ENCODE measurements around the gene PAPOLA.
A peak's percentile ranks its signal among the peaks of the same experiment; 100 is the strongest.

Gene PAPOLA

DNA sequence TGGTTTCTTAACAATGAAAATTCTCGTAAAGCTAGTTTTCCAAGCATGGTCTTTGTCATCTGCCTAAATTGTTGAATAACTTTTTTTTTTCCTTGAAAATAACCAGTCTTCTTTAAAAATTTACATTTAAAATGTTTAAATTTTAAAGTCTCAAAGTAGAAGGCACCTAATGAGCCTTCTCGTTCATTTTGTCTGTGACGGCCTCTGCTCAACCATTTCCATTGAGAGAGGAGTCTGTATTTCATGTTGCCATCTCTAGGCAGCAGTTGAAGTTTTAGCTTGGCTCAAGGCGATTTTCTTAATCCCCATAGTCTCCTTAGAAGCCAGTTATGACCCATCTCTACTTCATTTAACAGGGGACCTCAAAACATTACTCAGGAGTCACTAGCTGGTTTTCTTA, 69.1 kb downstream of the PAPOLA start:
- Histone ChIP-seq H3K4me1 (ENCODE audit: insufficient read depth, low read length) (peaks cover 15% of the 10 kb centered on the region), H3K27ac (ENCODE audit: low read length) (no peak overlapping the region)

DNA sequence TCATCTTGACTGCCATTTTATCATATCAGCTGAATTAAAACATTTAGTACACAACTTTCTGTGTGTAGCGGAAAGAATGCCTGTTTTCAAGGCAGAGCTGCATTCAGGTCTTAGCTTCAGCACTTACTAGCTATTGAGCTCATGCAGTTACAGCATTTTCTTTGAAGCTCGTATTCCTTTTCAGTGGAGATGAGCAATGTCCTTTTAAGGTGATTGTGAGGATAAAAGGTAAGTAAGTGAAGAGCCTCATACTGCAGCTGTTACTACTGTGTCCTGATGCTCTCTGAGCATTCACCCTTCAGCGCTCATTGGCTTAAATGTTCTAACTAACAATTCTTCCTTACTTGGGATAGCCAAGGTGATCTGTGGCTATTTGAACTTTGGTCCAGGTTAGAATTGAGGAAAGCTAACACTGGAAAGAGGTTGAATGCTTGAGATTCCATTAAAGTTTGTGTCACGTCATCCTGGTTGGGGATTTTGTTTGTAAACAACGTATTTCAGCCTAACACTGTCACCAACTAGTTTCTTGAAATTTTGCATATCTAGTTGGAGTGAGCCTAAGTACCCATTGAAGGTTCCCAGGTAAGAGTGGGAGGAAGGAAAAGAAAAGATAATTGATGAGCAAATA, 71.4 kb downstream of the PAPOLA start:
- Histone ChIP-seq H3K4me3 (ENCODE audit: low read length) (no peak overlapping the region), H3K9ac (ENCODE audit: low read depth, low read length) (peak overlapping the region; percentile 17; the same call in 1 of the 2 replicates)

More for the DNA sequence above, 69.1 kb downstream of the PAPOLA start:
- Histone ChIP-seq H3K9ac (ENCODE audit: low read depth, low read length) (no peak overlapping the region), H3K36me3 (ENCODE audit: insufficient read depth, low read depth, low read length) (peaks cover 23% of the 10 kb centered on the region), H3K27me3 (ENCODE audit: insufficient read depth, low read length) (no peaks in the 10 kb centered on the region), H3K4me3 (ENCODE audit: low read length) (no peak overlapping the region), H3K9me3 (ENCODE audit: insufficient read depth, low read depth, low read length) (no peaks in the 10 kb centered on the region)

GRCh38 chr14:96574171-96574632, 72.0 kb downstream of the PAPOLA start:
- Histone ChIP-seq H3K27ac (ENCODE audit: low read length) (peak overlapping the region; percentile 7), H3K9ac (ENCODE audit: low read depth, low read length) (peak overlapping the region; percentile 17; the same call in 1 of the 2 replicates), H3K27me3 (ENCODE audit: insufficient read depth, low read length) (no peaks in the 10 kb centered on the region), H3K9me3 (ENCODE audit: insufficient read depth, low read depth, low read length) (no peaks in the 10 kb centered on the region), H3K36me3 (ENCODE audit: insufficient read depth, low read depth, low read length) (no peaks in the 10 kb centered on the region; the same call in 1 of the 2 replicates), H3K4me3 (ENCODE audit: low read length) (no peak overlapping the region), H3K4me1 (ENCODE audit: insufficient read depth, low read length) (peaks cover 15% of the 10 kb centered on the region)

More for the DNA sequence above, 71.4 kb downstream of the PAPOLA start:
- peaks cover 4% of the 10 kb centered on the region; the same call in 1 of the 2 replicates for H3K36me3 ChIP-seq (ENCODE audit: insufficient read depth, low read depth, low read length)
- no peaks in the 10 kb centered on the region for H3K27me3 ChIP-seq (ENCODE audit: insufficient read depth, low read length)
- H3K9me3 ChIP-seq (ENCODE audit: insufficient read depth, low read depth, low read length): no peaks in the 10 kb centered on the region
- H3K4me1 ChIP-seq (ENCODE audit: insufficient read depth, low read length): peaks cover 15% of the 10 kb centered on the region
- peak overlapping the region; percentile 27 for H3K27ac ChIP-seq (ENCODE audit: low read length)

DNA sequence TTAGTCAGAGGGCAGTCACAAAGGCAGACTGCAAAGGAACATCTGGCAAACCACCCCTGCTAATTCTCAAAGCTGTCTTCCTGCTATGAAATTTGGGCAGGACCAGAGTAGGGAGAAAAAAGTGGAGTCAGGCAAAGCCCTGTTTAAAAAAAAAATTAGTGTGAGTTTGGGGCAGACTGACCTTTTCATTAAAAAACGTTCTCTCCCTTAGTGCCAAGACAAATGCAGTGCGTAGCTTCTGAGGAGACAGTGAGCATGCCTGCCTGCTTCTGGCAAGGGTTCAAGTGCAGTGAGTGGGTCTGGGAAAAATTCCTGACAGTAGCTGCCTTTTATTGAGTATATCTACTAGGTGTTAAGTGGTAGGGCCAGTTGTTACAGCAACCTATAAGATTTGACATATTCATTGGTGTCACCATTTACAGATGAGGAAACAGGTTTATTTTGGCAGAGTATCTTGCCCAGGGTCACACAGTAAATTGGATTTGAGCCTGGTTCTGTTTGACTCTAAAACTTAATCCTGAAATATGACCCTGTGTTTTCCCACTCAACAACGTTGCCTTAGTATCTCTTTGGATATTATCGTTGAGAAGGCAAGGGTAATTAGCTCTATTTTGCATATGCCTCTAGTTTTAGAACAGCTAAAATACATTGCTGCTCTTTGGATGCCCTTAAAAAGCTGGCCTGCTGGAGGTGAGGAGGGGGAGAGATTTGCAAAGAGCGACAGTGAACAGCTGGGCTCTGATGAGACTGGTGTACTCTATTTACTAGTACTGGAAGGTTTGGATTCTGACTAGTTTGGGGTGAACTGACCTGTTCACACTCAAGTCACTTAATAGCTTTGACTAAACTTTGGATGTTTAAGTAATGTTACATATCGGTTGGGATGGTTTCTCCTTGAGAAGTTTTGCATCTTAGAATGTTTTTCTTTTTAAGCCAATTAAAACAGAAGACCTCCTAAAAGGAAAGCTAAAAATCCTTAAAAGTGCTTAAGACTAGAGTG, 72.8 kb downstream of the PAPOLA start:
- Histone ChIP-seq H3K9me3 (ENCODE audit: insufficient read depth, low read depth, low read length) (no peaks in the 10 kb centered on the region), H3K4me1 (ENCODE audit: insufficient read depth, low read length) (peaks cover 15% of the 10 kb centered on the region), H3K27ac (ENCODE audit: low read length) (peak overlapping the region; percentile 7), H3K27me3 (ENCODE audit: insufficient read depth, low read length) (no peaks in the 10 kb centered on the region), H3K36me3 (ENCODE audit: insufficient read depth, low read depth, low read length) (no peaks in the 10 kb centered on the region), H3K4me3 (ENCODE audit: low read length) (no peak overlapping the region), H3K9ac (ENCODE audit: low read depth, low read length) (peak overlapping the region; percentile 17; the same call in 1 of the 2 replicates)

- H3K4me1 ChIP-seq (ENCODE audit: insufficient read depth, low read length): peaks cover 15% of the 10 kb centered on the region; the same call in 1 of the 2 replicates
- H3K27ac ChIP-seq (ENCODE audit: low read length): no peak overlapping the region
- H3K27me3 ChIP-seq (ENCODE audit: insufficient read depth, low read length): no peaks in the 10 kb centered on the region
- no peak overlapping the region for H3K4me3 ChIP-seq (ENCODE audit: low read length)
- H3K9ac ChIP-seq (ENCODE audit: low read depth, low read length): no peak overlapping the region
- no peaks in the 10 kb centered on the region for H3K36me3 ChIP-seq (ENCODE audit: insufficient read depth, low read depth, low read length)
- no peaks in the 10 kb centered on the region for H3K9me3 ChIP-seq (ENCODE audit: insufficient read depth, low read depth, low read length)
Measured at GRCh38 chr14:96576359-96576758, 74.2 kb downstream of the PAPOLA start.

DNA sequence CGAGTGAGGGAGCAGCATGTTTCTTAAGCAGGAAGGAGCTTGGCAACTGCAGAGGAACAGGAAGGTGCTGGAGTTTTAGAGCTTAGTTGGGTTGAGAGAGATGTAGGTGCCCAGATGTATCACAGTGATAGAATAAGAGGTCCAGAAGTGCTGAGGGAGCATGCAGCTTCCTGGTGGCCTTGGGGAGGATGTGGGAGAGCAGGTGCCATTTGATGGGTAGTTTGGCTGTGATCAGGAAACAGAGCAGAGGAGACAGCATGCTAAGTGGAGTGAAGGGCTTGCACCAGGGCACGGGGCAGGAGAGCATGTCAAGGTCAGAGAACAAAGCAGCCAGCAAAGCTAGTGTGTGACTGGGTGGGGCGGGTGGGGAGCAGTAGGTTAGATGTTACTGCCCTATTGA, 74.8 kb downstream of the PAPOLA start:
- Histone ChIP-seq H3K27me3 (ENCODE audit: insufficient read depth, low read length) (no peaks in the 10 kb centered on the region), H3K4me3 (ENCODE audit: low read length) (no peak overlapping the region), H3K27ac (ENCODE audit: low read length) (no peak overlapping the region), H3K4me1 (ENCODE audit: insufficient read depth, low read length) (peaks cover 15% of the 10 kb centered on the region; the same call in 1 of the 2 replicates), H3K36me3 (ENCODE audit: insufficient read depth, low read depth, low read length) (no peaks in the 10 kb centered on the region), H3K9ac (ENCODE audit: low read depth, low read length) (no peak overlapping the region), H3K9me3 (ENCODE audit: insufficient read depth, low read depth, low read length) (no peaks in the 10 kb centered on the region)

GRCh38 chr14:96578619-96579018, 76.4 kb downstream of the PAPOLA start:
- H3K9me3 ChIP-seq (ENCODE audit: insufficient read depth, low read depth, low read length): no peaks in the 10 kb centered on the region
- H3K36me3 ChIP-seq (ENCODE audit: insufficient read depth, low read depth, low read length): no peaks in the 10 kb centered on the region

DNA sequence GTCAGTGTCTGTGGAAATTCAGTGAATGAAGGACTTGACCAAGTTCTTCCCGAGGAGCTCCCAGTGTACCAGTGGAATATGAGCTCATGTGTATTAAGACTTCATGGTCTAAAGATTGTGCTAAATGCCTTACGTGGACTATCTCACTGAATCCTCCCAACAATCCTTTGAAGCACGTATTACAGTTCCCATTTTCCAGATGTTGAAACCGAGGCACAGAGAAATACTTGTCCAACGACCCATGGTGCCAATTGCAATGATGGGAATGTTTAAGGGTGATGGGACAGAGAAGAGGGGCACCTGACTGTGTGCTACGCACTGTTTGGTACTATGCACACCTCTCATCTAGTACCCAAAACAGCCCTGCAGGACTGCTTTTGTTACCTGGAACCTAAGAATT, 77.2 kb downstream of the PAPOLA start:
- Histone ChIP-seq H3K36me3 (ENCODE audit: insufficient read depth, low read depth, low read length) (no peaks in the 10 kb centered on the region), H3K4me1 (ENCODE audit: insufficient read depth, low read length) (no peaks in the 10 kb centered on the region), H3K27ac (ENCODE audit: low read length) (no peak overlapping the region), H3K27me3 (ENCODE audit: insufficient read depth, low read length) (no peaks in the 10 kb centered on the region), H3K4me3 (ENCODE audit: low read length) (no peak overlapping the region), H3K9ac (ENCODE audit: low read depth, low read length) (no peak overlapping the region), H3K9me3 (ENCODE audit: insufficient read depth, low read depth, low read length) (no peaks in the 10 kb centered on the region)

More at GRCh38 chr14:96578619-96579018, 76.4 kb downstream of the PAPOLA start:
- no peak overlapping the region for H3K4me3 ChIP-seq (ENCODE audit: low read length)
- no peaks in the 10 kb centered on the region for H3K27me3 ChIP-seq (ENCODE audit: insufficient read depth, low read length)
- H3K27ac ChIP-seq (ENCODE audit: low read length): no peak overlapping the region
- H3K4me1 ChIP-seq (ENCODE audit: insufficient read depth, low read length): peaks cover 5% of the 10 kb centered on the region; the same call in 1 of the 2 replicates
- no peak overlapping the region for H3K9ac ChIP-seq (ENCODE audit: low read depth, low read length)

DNA sequence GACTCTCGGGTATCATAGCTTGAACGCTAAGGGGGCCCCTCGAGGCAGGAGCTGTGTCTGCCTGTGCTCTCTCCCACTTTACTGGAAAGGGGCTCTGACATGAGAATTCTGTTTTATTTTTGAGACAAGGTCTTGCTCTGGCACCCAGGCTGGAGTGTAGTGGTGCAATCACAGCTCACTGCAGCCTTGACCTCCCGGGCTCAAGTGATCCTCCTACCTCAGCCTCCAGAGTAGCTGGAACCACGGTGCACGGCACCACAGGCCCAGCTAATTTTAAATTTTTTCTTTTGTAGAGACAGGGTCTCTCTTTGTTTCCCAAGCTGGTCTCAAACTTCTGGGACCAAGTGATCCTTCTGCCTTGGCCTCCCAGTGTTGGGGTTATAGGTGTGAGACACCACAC, 77.7 kb downstream of the PAPOLA start:
- Histone ChIP-seq H3K4me3 (ENCODE audit: low read length) (no peak overlapping the region), H3K9me3 (ENCODE audit: insufficient read depth, low read depth, low read length) (no peaks in the 10 kb centered on the region), H3K27ac (ENCODE audit: low read length) (no peak overlapping the region), H3K36me3 (ENCODE audit: insufficient read depth, low read depth, low read length) (no peaks in the 10 kb centered on the region), H3K27me3 (ENCODE audit: insufficient read depth, low read length) (no peaks in the 10 kb centered on the region), H3K4me1 (ENCODE audit: insufficient read depth, low read length) (no peaks in the 10 kb centered on the region), H3K9ac (ENCODE audit: low read depth, low read length) (no peak overlapping the region)

DNA sequence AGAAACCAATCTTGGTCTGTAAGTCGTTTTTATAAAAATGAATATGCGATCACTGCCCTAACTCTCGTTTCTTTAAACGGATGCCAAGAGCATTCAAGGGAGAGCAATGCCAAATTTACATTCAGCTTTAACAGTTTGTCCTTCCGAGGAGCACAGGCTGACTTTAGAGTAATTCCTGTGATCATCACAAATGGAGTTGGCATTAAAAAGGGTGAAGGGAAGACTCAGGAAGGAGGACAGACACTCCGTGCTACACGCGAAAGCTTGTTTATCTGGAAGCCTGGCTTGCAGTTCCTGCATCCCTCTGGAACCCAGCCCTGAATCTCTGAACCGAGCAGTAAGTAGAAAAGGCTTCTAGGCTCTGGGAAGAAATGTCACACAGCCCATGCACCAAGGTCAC, 78.4 kb downstream of the PAPOLA start:
- Histone ChIP-seq H3K36me3 (ENCODE audit: insufficient read depth, low read depth, low read length) (no peaks in the 10 kb centered on the region), H3K27me3 (ENCODE audit: insufficient read depth, low read length) (no peaks in the 10 kb centered on the region), H3K4me1 (ENCODE audit: insufficient read depth, low read length) (no peaks in the 10 kb centered on the region), H3K27ac (ENCODE audit: low read length) (no peak overlapping the region), H3K4me3 (ENCODE audit: low read length) (no peak overlapping the region), H3K9ac (ENCODE audit: low read depth, low read length) (no peak overlapping the region), H3K9me3 (ENCODE audit: insufficient read depth, low read depth, low read length) (no peaks in the 10 kb centered on the region)

DNA sequence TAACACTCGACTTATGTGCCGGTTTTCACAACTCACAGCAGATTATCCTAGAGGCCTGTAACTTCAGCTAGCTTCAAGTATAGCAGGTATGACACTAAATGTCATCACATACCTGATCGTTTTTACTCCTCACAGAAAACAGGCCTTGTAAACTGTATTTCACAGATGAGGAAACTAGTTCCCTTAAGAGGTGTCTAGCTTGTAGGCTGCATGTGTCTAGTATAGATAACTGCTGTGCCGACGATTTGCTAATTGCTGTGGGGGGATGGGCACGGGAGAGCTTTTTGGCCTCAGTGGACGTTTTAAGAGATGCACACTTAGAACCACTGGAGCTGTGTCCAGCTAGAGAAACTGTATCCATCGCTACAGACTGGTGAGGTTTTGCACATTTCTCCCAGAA, 78.8 kb downstream of the PAPOLA start:
- Histone ChIP-seq H3K27me3 (ENCODE audit: insufficient read depth, low read length) (no peaks in the 10 kb centered on the region), H3K27ac (ENCODE audit: low read length) (no peak overlapping the region)

More for the DNA sequence above, 78.8 kb downstream of the PAPOLA start:
- no peak overlapping the region for H3K9ac ChIP-seq (ENCODE audit: low read depth, low read length)
- no peak overlapping the region for H3K4me3 ChIP-seq (ENCODE audit: low read length)
- H3K9me3 ChIP-seq (ENCODE audit: insufficient read depth, low read depth, low read length): no peaks in the 10 kb centered on the region
- H3K4me1 ChIP-seq (ENCODE audit: insufficient read depth, low read length): no peaks in the 10 kb centered on the region
- no peaks in the 10 kb centered on the region for H3K36me3 ChIP-seq (ENCODE audit: insufficient read depth, low read depth, low read length)

All from iPS-20b (cell line).